HuH-7.5 (cell line): ENCODE results near the gene CDKAL1.
"Not testable (repeated sequence)": the region's sequence is repeated elsewhere in the genome, so short reads cannot be mapped to it uniquely, and the experiment has no call there.

Experiments
- DNase-seq: peaks from one replicate; pipeline ENCODE4 v3.0.0; 2011; ENCODE audit warnings: low spot score

Gene CDKAL1

GRCh38 chr6:20599302-20600051, 65.2 kb downstream of the CDKAL1 start:
- no peak for DNase-seq

DNA sequence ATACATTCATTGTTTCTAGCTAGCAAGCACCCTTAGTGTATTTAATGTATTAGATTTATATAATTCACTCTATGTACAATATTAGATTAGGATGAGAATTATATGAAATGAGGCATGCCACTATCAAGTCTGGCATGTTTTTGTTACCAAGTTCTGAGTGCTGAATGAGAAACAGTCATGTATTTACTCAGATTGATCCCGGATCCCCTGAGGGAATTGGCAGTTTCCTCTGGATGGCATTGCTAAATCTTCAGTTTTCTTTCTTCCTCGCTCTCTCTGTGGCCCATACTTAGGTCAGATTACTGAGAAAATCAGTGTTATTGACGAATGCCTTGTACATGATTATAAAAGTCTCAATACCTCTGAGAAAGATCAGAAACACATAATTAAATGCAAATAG, 66.6 kb downstream of the CDKAL1 start:
- DNase-seq: no peak

- no peak for DNase-seq
Measured at GRCh38 chr6:20604159-20604558, 69.9 kb downstream of the CDKAL1 start.

DNA sequence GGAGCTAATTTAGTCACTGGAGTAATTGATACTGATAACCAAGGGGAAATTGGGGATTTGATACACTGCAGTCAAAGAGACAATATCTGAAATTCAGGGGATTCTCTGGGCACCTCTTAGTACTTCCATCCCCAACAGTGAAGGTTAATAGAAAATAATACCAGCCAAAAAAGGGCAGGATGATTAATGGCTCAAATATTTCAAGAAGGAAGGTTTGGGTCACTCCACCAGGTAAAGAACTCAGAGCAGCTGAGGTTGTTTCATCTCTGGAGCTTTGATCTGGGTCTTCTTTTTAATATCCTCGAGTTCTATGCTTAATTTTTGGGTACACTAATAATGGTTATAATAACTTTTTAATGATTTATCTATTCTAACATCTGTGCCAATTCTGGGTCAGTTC, 70.8 kb downstream of the CDKAL1 start:
- no peak for DNase-seq

- no peak for DNase-seq
Measured at GRCh38 chr6:20605581-20605980, 71.3 kb downstream of the CDKAL1 start.

DNA sequence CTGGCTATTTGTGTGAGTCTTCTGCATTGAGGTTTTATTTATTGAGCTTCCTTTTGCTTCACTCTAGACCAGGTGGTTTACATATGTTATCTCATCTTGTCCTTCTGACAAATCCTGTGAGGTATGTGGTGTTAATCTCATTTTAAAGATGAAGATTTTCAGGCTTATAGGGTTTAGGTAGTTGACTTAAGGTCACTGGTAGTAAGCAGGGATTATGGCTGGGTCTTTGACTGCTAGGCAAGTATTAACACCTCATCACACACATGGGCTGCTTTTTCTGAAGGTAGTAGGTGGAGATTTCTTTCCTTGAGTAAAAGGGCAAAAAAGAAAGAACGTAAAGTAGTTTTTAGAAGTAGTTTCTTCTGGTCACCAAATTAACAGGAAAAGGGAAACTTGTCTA, 72.6 kb downstream of the CDKAL1 start:
- DNase-seq: no peak

GRCh38 chr6:20608356-20608755, 74.1 kb downstream of the CDKAL1 start:
- no peak for DNase-seq

DNA sequence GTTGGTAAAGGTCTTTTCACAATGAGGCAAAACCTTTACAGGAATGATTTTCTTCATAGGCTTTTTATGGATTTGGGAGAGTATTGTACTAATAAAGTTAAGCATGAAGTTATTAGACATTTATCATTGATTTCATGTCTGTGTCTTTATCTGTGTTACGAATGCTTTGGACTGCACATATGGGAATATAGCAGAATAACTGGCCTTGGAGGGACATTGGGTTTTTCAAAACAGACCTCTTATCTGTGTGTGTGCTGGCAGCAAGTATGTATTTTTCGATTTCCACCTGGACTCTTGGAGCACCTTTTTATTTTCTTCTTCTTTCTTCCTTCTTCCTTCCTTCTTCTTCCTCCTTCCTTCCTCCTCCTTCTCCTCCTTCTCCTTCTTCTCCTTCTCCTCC, 74.6 kb downstream of the CDKAL1 start:
- DNase-seq: no peak

DNA sequence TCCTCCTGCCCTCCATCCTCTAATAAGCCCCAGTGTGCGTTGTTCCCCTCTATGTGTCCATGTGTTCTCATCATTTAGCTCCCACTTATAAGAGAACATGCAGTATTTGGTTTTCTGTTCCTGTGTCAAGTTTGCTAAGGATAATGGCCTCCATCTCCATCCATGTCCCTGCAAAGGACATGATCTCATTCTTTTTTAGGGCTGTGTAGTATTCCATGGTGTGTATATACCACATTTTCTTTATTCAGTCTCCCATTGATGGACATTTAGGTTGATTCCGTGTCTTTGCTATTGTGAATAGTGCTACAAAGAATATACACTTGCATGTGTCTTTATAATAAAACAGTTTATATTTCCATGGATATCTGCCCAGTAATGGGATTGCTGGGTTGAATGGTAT, 75.7 kb downstream of the CDKAL1 start:
- not testable (repeated sequence) for DNase-seq

DNA sequence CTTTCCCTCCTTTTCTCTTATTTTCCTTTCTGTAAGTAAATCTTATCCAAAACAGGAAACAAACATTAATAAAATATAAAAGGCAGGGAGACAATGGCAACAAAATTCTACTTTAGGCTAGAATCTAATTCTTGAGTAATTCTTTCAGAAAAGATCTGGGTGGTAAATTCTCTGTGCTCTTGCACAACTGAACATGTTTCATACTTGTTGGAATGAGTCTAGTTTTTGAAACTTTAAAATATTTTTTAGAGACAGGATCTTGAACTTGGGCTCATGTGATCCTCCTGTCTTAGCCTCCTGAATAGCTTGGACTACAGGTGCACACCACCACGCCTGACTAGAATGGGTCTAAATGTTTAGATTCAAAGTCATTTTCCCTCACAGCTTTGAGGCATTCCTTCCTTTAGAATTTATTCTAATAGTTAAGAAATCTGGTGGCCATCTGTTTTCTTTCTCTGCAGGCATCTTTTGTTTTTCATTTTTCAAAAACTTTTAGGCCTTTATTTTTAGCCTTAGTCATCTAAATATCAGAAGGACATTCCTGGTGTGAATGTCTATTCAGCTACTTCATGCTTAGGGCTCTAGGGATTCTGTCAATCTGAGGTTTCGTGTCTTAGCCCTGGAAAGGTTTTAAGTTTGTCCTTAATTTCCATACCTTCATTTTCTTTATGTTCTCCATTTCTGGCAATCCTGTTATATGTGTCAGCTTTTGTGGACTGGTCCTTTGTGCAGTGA, 76.5 kb downstream of the CDKAL1 start:
- no peak for DNase-seq

GRCh38 chr6:20617537-20617936, 83.3 kb downstream of the CDKAL1 start:
- not testable (repeated sequence) for DNase-seq

DNA sequence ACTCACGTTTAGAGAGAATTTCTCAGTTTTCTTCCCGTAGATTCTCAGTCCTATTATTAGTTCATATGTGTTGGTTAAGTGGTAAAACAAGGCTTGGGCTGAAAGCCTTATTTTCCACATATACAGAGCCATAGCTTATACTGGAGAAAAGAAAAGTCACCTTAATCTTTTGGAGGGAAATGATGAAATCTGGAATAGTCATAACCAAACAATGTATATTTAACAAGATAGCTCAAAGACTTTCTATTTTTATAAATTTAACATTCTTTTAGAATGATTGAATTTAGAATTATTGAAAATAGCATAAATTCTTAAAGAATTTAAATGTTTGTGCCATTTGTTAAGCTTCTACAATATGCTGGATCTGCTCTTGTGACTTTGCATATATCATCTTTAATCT, 85.8 kb downstream of the CDKAL1 start:
- DNase-seq: no peak

GRCh38 chr6:20623761-20624160, 89.5 kb downstream of the CDKAL1 start:
- DNase-seq: no peak

DNA sequence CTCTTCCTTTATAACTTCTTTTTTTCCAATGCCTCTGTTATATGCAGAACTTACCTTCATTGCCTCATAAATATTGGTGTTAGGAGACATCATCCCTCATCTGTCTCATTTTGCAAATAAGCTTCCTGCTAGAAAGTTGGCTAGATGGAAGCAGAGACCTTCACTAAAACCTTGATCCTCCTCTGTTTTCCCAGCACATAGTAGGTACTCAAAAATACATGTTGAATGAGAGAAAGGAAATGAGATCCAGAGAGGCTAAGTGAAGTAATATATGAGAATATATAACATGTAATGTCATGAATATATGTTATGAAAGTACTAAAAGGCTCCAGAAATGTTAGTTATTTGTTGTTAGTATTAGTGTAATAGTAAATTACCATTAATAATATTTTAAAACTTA, 91.9 kb downstream of the CDKAL1 start:
- no peak for DNase-seq

- DNase-seq: no peak
Measured at GRCh38 chr6:20629509-20629908, 95.3 kb downstream of the CDKAL1 start.

DNA sequence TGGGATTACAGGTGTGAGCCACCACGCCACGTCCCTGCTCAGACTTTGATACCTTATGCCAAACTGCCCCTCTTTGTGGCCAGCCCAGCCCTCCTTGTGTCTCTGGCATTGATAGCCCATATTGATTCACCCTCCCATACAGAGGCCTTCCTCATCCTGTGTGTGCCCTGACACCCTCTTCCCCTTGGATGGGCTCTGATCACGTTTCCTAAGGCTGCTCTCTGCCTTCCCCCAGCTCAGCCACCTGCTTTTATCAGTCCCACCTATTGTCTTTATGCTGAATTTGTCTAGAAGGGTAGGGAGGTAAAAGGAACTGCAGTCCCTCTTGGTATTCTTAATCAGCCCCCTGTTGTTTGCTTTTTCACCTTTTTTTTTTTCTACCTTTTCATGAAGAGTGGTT, 95.9 kb downstream of the CDKAL1 start:
- no peak for DNase-seq

GRCh38 chr6:20630617-20631548, 96.6 kb downstream of the CDKAL1 start:
- DNase-seq: no peak

- DNase-seq: no peak
Measured at GRCh38 chr6:20631549-20631924, 97.3 kb downstream of the CDKAL1 start.

DNA sequence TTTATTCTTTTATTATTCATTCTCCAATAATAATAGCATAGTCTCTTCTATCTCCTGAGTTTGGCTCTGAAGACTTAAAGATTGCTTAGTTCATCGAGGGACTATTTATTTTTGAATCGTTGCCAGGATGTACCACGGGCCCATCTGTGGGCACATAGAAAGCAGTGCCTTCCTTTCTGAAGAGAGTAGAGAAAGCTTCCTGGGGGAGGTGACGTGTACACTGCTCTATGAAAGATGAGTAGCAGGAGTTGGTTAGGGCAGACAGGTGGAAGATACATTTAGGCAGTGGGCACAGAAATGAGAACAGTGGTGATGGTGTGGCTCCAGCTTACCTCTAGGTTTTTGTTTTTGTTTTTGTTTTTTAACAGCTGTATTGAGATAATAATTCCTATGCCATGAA, 98.4 kb downstream of the CDKAL1 start:
- DNase-seq: no peak

- DNase-seq: no peak
Measured at GRCh38 chr6:20633566-20634340, 99.5 kb downstream of the CDKAL1 start.

GRCh38 chr6:20639161-20639560, 104.9 kb downstream of the CDKAL1 start:
- DNase-seq: no peak

DNA sequence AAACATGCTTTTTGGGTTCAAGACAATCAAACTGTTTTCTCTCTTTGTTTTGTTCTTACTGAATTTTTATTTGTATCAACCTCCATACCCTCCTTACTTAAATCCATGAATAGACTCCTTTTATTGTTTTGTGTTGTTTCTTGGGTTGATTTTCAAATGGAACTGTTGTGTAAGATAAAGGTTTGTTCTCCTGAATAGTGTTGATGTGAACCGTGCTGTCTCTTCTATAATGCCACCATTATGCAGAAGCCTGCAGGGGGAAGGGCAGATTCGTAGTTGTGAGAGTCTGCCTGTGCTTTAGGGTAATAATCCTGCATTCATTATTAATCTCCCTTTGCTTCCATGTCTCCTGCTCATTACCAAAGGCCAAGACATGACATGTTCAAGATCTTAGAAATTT, 105.9 kb downstream of the CDKAL1 start:
- DNase-seq: no peak
